Measurements from ENCODE around the gene SLC66A2. TPM values are rescaled to one million over a fixed set of nuclear protein-coding genes. Genes with fewer than 3 reads are reported as not detected.

SLC66A2 gene
- total and polyA plus RNA-seq, 7 donors, result 27.3 to 59.4 (median 33.2) TPM

GRCh38 chr18:79903071-79903635, 48.3 kb downstream of the SLC66A2 start:
- Histone ChIP-seq H3K4me3 (no peak overlapping the region), H3K9me3 (peaks cover 3 to 9% (median 5%) of the 10 kb centered on the region in 4 donors), H3K27me3 (peaks cover 0 to 3% (median 2%) of the 10 kb centered on the region in 3 donors), H3K27ac (no peak overlapping the region), H3K36me3 (peaks cover 0 to 25% (median 17%) of the 10 kb centered on the region in 4 donors), H3K4me1 (no peaks in the 10 kb centered on the region)
- intact Hi-C loops (cut with DNase I), result no loop called here
- no peak for TF ChIP-seq EP300 (IDR thresholded peaks at IDR 0.05)
- 97% methylated on average over 28 of the region's 28 CpGs for WGBS, 2 donors
- DNase-seq, result peak; percentile 57

GRCh38 chr18:79902640-79903039, 48.8 kb downstream of the SLC66A2 start:
- DNase-seq, result peak; percentile 48
- peaks cover 0 to 23% (median 17%) of the 10 kb centered on the region in 4 donors for H3K36me3 ChIP-seq
- H3K27me3 ChIP-seq, result peaks cover 0 to 3% (median 2%) of the 10 kb centered on the region in 3 donors
- H3K4me3 ChIP-seq, result no peak overlapping the region
- H3K9me3 ChIP-seq, result peaks cover 3 to 9% (median 5%) of the 10 kb centered on the region in 4 donors
- no peak overlapping the region for H3K27ac ChIP-seq
- no peak for TF ChIP-seq POLR2A (IDR thresholded peaks at IDR 0.05)
- no peak for TF ChIP-seq CTCF (IDR thresholded peaks at IDR 0.05)
- TF ChIP-seq POLR2AphosphoS5 (IDR thresholded peaks at IDR 0.05), result no peak
- no peak for TF ChIP-seq EP300 (IDR thresholded peaks at IDR 0.05)
- 97 to 98% methylated on average over 20 of the region's 20 CpGs for WGBS, 2 donors
- intact Hi-C loops (cut with DNase I), result no loop called here
- no peaks in the 10 kb centered on the region for H3K4me1 ChIP-seq

- Histone ChIP-seq H3K36me3 (peaks cover 0 to 20% (median 17%) of the 10 kb centered on the region in 4 donors), H3K9me3 (peaks cover 3 to 9% (median 6%) of the 10 kb centered on the region in 4 donors), H3K27ac (no peak overlapping the region), H3K27me3 (peaks cover 0 to 3% (median 2%) of the 10 kb centered on the region in 3 donors), H3K4me3 (no peak overlapping the region), H3K4me1 (no peaks in the 10 kb centered on the region)
- intact Hi-C loops (cut with DNase I), result no loop called here
- WGBS, 2 donors, result 94 to 96% methylated on average over 8 of the region's 8 CpGs
- DNase-seq, result peak; percentile 58
- TF ChIP-seq POLR2A (IDR thresholded peaks at IDR 0.05) (no peak), EP300 (IDR thresholded peaks at IDR 0.05) (no peak), CTCF (IDR thresholded peaks at IDR 0.05) (no peak), POLR2AphosphoS5 (IDR thresholded peaks at IDR 0.05) (no peak)
Measured at GRCh38 chr18:79902075-79902474, 49.4 kb downstream of the SLC66A2 start.

- 96% methylated on average over 13 of the region's 13 CpGs for WGBS, 2 donors
- H3K4me3 ChIP-seq, result no peak overlapping the region
- TF ChIP-seq CTCF (IDR thresholded peaks at IDR 0.05), result no peak
- TF ChIP-seq POLR2A (IDR thresholded peaks at IDR 0.05), result no peak
- peaks cover 0 to 3% (median 2%) of the 10 kb centered on the region in 3 donors for H3K27me3 ChIP-seq
- intact Hi-C loops (cut with DNase I), result no loop called here
- H3K9me3 ChIP-seq, result peaks cover 3 to 11% (median 8%) of the 10 kb centered on the region in 4 donors
- DNase-seq, result no peak
- no peak overlapping the region for H3K27ac ChIP-seq
- H3K4me1 ChIP-seq, result no peaks in the 10 kb centered on the region
- H3K36me3 ChIP-seq, result peaks cover 0 to 20% (median 17%) of the 10 kb centered on the region in 4 donors
Measured at GRCh38 chr18:79901665-79902064, 49.8 kb downstream of the SLC66A2 start.

GRCh38 chr18:79900610-79901570, 50.6 kb downstream of the SLC66A2 start:
- DNase-seq, result peak; percentile 48
- no peak for TF ChIP-seq POLR2A (IDR thresholded peaks at IDR 0.05)
- no peak for TF ChIP-seq CTCF (IDR thresholded peaks at IDR 0.05)
- TF ChIP-seq POLR2AphosphoS5 (IDR thresholded peaks at IDR 0.05), result no peak
- no peak for TF ChIP-seq EP300 (IDR thresholded peaks at IDR 0.05)
- Histone ChIP-seq H3K27ac (no peak overlapping the region), H3K36me3 (peaks cover 0 to 20% (median 17%) of the 10 kb centered on the region in 4 donors), H3K27me3 (peaks cover 0 to 3% (median 2%) of the 10 kb centered on the region in 3 donors), H3K4me1 (no peaks in the 10 kb centered on the region), H3K9me3 (peaks cover 4 to 17% (median 8%) of the 10 kb centered on the region in 4 donors), H3K4me3 (no peak overlapping the region)
- 96% methylated on average over 28 of the region's 28 CpGs for WGBS, 2 donors
- intact Hi-C loops (cut with DNase I), result no loop called here

All from sigmoid colon (tissue), 7 donors.